Ishikawa (cell line): ENCODE measurements around the gene SLX4.

Experiments used
- CEBPB ChIP-seq: IDR thresholded peaks from 2 replicates; pipeline ENCODE4 v1.6.1; 2012
- CREB1 ChIP-seq: IDR thresholded peaks from 2 replicates; pipeline ENCODE4 v1.6.1; 2012; ENCODE audit warnings: low read depth
- EGR1 ChIP-seq: IDR thresholded peaks from 2 replicates; pipeline ENCODE4 v1.6.1; 2012
- EP300 ChIP-seq: IDR thresholded peaks from 2 replicates; pipeline ENCODE4 v1.6.1; 2012; ENCODE audit warnings: borderline replicate concordance
- FOXM1 ChIP-seq: IDR thresholded peaks from 2 replicates; pipeline ENCODE4 v1.6.1; 2012; ENCODE audit warnings: low read depth, borderline replicate concordance
- NFIC ChIP-seq: IDR thresholded peaks from 2 replicates; pipeline ENCODE4 v1.6.1; 2012
- RAD21 ChIP-seq: IDR thresholded peaks from 2 replicates; pipeline ENCODE4 v1.6.1; 2012; ENCODE audit warnings: low read depth
- TAF1 ChIP-seq: IDR thresholded peaks from 2 replicates; pipeline ENCODE4 v1.6.1; 2012; ENCODE audit warnings: low read depth, mild to moderate bottlenecking
- TCF12 ChIP-seq: IDR thresholded peaks from 2 replicates; pipeline ENCODE4 v1.6.1; 2012; ENCODE audit warnings: low read depth
- TEAD4 ChIP-seq: IDR thresholded peaks from 2 replicates; pipeline ENCODE4 v1.6.1; 2012
- USF1 ChIP-seq: IDR thresholded peaks from 2 replicates; pipeline ENCODE4 v1.6.1; 2012
- YY1 ChIP-seq: IDR thresholded peaks from 2 replicates; pipeline ENCODE4 v1.6.1; 2012; ENCODE audit warnings: low read depth
- ZBTB7A ChIP-seq: IDR thresholded peaks from 2 replicates; pipeline ENCODE4 v1.6.1; 2012; ENCODE audit warnings: low read depth
- TF ChIP-seq, protein P1 (sequence below): IDR thresholded peaks from 2 replicates; pipeline ENCODE4 v1.6.1; 2012
- TF ChIP-seq, protein P2 (sequence below): IDR thresholded peaks from 2 replicates; pipeline ENCODE4 v1.6.1; 2012; ENCODE audit warnings: low read depth, mild to moderate bottlenecking

The SLX4 gene

GRCh38 chr16:3625911-3626732 is 14.7 kb upstream of the SLX4 start:
- TF ChIP-seq YY1 = no peak
- no peak for TF ChIP-seq TAF1
- TF ChIP-seq, protein P1, sequence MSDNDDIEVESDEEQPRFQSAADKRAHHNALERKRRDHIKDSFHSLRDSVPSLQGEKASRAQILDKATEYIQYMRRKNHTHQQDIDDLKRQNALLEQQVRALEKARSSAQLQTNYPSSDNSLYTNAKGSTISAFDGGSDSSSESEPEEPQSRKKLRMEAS = no peak
- no peak for TF ChIP-seq CREB1
- TF ChIP-seq, protein P2, sequence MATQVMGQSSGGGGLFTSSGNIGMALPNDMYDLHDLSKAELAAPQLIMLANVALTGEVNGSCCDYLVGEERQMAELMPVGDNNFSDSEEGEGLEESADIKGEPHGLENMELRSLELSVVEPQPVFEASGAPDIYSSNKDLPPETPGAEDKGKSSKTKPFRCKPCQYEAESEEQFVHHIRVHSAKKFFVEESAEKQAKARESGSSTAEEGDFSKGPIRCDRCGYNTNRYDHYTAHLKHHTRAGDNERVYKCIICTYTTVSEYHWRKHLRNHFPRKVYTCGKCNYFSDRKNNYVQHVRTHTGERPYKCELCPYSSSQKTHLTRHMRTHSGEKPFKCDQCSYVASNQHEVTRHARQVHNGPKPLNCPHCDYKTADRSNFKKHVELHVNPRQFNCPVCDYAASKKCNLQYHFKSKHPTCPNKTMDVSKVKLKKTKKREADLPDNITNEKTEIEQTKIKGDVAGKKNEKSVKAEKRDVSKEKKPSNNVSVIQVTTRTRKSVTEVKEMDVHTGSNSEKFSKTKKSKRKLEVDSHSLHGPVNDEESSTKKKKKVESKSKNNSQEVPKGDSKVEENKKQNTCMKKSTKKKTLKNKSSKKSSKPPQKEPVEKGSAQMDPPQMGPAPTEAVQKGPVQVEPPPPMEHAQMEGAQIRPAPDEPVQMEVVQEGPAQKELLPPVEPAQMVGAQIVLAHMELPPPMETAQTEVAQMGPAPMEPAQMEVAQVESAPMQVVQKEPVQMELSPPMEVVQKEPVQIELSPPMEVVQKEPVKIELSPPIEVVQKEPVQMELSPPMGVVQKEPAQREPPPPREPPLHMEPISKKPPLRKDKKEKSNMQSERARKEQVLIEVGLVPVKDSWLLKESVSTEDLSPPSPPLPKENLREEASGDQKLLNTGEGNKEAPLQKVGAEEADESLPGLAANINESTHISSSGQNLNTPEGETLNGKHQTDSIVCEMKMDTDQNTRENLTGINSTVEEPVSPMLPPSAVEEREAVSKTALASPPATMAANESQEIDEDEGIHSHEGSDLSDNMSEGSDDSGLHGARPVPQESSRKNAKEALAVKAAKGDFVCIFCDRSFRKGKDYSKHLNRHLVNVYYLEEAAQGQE = no peak
- TF ChIP-seq EP300 = no peak
- TF ChIP-seq RAD21 = no peak
- TF ChIP-seq USF1 = no peak

GRCh38 chr16:3625331-3625730 is 13.9 kb upstream of the SLX4 start:
- no peak for TF ChIP-seq USF1
- no peak for TF ChIP-seq CEBPB
- TF ChIP-seq FOXM1 = no peak
- TF ChIP-seq TAF1 = no peak
- no peak for TF ChIP-seq TCF12
- TF ChIP-seq YY1 = no peak
- TF ChIP-seq EP300 = no peak
- TF ChIP-seq CREB1 = no peak
- TF ChIP-seq ZBTB7A = no peak
- no peak for TF ChIP-seq EGR1
- no peak for TF ChIP-seq NFIC
- TF ChIP-seq TEAD4 = no peak
- TF ChIP-seq RAD21 = no peak
- TF ChIP-seq, protein P2 = no peak
- TF ChIP-seq, protein P1 = no peak

DNA sequence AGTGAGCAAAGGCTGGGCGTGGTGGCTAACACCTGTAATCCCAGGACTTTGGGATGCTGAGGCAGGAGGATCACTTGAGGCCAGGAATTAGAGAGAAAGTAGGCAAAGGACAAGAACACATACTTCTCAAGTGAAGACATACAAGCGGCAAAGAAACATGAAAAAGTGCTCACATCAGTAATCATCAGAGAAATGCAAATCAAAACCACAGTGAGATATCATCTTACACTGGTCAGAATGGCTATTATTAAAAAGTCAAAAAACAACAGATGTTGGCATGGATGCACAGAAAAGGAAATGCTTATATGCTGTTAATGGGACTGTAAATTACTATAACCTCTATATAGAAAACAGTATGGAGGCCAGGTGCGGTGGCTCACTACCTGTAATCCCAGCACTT is 12.2 kb upstream of the SLX4 start:
- TF ChIP-seq CEBPB (no peak), EP300 (no peak), NFIC (no peak), RAD21 (no peak), TAF1 (no peak), YY1 (no peak), TCF12 (no peak), ZBTB7A (no peak), FOXM1 (no peak), TEAD4 (no peak), EGR1 (no peak), USF1 (no peak)
- TF ChIP-seq, protein P2 = no peak
- TF ChIP-seq, protein P1 = no peak
